HFF-Myc (cell line): Measurements from ENCODE around the gene TRAF3.

Experiments
- DNase-seq: peaks from one replicate; pipeline ENCODE4 v3.0.0-alpha.2; 2011; ENCODE audit warnings: low read depth; ENCODE audit errors: extremely low read depth
- H3K4me3 ChIP-seq: replicated peaks from 2 replicates; pipeline ENCODE4 v1.5.1; 2011; ENCODE audit warnings: low read depth, mild to moderate bottlenecking, control low read depth, low read length
- TF ChIP-seq, protein P1 (sequence below): IDR thresholded peaks from 2 replicates; pipeline ENCODE4 v1.5.1; 2012; ENCODE audit warnings: mild to moderate bottlenecking, low read depth, low read length, control low read depth; ENCODE audit errors: missing control alignments

Gene TRAF3

DNA sequence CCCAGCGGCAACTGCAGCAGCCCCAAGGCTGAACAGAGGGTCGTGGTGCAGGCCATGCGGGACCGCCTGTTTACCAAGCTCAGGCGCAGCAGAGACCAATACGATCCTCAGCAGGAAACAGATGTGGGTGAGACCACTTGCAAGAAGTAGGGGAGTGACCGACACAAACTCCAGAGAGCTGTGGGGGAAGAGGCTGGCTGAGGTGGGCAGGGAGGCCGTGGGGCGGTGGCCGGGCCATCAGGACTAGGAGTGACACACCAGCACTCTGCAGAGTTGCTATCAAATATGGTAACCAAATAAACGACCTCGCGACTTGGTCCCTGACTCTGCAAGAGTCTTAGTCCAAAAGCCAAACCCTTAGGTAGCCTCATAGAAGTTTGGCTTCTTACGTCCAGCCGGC is 175.9 kb downstream of the TRAF3 start:
- no peak overlapping the region for H3K4me3 ChIP-seq
- no peak for DNase-seq
- TF ChIP-seq, protein P1, sequence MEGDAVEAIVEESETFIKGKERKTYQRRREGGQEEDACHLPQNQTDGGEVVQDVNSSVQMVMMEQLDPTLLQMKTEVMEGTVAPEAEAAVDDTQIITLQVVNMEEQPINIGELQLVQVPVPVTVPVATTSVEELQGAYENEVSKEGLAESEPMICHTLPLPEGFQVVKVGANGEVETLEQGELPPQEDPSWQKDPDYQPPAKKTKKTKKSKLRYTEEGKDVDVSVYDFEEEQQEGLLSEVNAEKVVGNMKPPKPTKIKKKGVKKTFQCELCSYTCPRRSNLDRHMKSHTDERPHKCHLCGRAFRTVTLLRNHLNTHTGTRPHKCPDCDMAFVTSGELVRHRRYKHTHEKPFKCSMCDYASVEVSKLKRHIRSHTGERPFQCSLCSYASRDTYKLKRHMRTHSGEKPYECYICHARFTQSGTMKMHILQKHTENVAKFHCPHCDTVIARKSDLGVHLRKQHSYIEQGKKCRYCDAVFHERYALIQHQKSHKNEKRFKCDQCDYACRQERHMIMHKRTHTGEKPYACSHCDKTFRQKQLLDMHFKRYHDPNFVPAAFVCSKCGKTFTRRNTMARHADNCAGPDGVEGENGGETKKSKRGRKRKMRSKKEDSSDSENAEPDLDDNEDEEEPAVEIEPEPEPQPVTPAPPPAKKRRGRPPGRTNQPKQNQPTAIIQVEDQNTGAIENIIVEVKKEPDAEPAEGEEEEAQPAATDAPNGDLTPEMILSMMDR, result no peak

DNA sequence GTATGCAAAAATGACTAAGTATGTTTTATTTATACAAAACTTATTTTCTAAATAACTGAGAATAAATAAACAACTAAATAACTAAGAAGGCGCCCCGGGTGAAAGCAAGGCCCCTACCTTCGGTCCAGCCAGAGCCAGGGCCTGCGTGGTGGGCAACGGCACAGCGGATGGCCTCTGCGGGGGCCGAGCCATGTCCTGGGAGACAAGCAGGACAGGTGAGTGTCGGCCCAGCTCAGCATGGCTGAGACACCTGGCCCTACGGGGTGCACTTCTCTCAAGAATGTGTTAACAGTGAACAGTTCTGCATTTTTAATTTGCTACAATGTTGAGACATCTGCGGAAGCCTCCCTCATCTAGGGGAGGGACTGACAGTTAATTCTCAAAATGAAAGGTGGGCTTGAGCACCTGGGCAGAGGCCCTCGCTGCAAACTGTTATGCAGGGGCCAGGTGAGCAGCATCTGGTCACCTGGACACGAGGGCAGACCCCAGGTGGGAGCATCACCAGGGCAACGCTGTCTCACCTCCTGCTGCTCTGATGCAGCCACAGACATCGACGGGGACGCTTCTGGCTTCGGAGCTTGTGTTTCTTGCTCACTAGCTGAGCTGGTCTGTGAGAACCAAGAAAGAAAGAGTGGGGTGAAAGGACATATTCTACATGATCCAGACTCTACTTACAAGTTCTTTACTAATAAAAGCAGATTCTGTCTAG is 177.0 kb downstream of the TRAF3 start:
- H3K4me3 ChIP-seq, result no peak overlapping the region
- TF ChIP-seq, protein P1, result no peak

GRCh38 chr14:102955636-102956408 is 178.6 kb downstream of the TRAF3 start:
- no peak for DNase-seq
- H3K4me3 ChIP-seq, result no peak overlapping the region
- TF ChIP-seq, protein P1, result no peak

More for the DNA sequence above, 177.0 kb downstream of the TRAF3 start:
- DNase-seq, result no peak

DNA sequence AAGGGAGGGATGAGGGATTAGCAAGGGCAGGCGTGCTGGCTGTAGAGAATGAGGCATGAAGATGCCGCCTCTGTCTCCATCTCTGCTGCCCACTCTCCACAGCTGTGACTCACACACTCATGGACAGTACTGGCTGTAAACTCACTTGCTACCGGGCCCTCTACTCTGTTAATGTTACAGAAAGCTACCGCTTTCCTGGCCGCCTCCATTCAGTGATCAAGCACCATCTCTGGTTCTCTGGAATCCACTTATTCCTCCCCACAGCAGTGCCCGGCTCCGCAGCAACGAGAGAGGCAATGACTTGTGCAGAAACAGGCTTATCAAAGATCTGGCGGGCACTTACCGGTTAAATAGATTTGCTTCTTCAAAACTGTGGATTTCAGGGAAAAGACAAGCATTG is 180.0 kb downstream of the TRAF3 start:
- DNase-seq, result no peak
- H3K4me3 ChIP-seq, result no peak overlapping the region
- TF ChIP-seq, protein P1, result no peak

DNA sequence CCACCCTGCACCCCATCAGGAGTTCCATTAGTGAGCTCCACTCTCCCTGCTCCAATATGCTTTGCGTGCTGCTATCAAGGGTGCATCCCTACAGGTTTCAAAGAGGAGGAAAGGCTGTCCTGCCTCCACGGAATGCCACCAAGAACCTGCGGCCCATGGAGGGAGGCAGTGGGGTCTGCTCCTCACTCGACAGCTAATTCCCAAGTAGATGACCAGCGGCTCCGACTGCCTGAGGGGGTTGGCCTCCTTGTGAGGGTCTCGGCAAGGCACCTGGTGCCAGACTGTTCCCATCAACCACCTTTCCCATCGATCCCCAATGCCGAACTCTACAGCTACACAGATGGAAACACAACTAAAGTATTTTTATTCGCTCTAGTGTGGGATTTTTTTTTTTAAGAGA is 181.2 kb downstream of the TRAF3 start:
- TF ChIP-seq, protein P1, result no peak
- H3K4me3 ChIP-seq, result no peak overlapping the region
- DNase-seq, result no peak
